Kidney (tissue), 14 donors: ENCODE measurements around the gene DLG5. TPM values are rescaled to one million over a fixed set of nuclear protein-coding genes. Genes with fewer than 3 reads are reported as not detected.
"Not testable (repeated sequence)": the region's sequence is repeated elsewhere in the genome, so short reads cannot be mapped to it uniquely, and the experiment has no call there.

Experiments used
- DNase-seq, 5 donors: peaks; one replicate each; pipeline ENCODE4 v3.0.0-alpha.2; 2013 to 2020
- FAIRE-seq: peaks from 2 replicates; lab custom pipeline; 2012; peaks lifted over from hg19 to GRCh38; lab: Jason Lieb, UNC
- H3K27ac ChIP-seq, 2 donors: one replicate each; pipeline ENCODE4 v1.7.0; 2013; ENCODE audit warnings: low read depth in 2 of 2, low read length in 2 of 2, inconsistent platforms in 1 of 2
- H3K27me3 ChIP-seq: one replicate; pipeline ENCODE4 v1.7.1; 2013; ENCODE audit warnings: low read length, inconsistent platforms; ENCODE audit not compliant: control insufficient read depth, insufficient read depth
- H3K36me3 ChIP-seq, 3 donors: one replicate each; pipeline versions ENCODE4 v1.7.0 to v1.7.1; 2013; ENCODE audit warnings: low read length in 3 of 3, control low read depth in 1 of 3, inconsistent platforms in 1 of 3; ENCODE audit not compliant: insufficient read depth in 3 of 3, control insufficient read depth in 2 of 3
- H3K4me1 ChIP-seq, 3 donors: one replicate each; pipeline versions ENCODE4 v1.7.0 to v1.7.1; 2013; ENCODE audit warnings: low read length in 3 of 3, inconsistent platforms in 1 of 3, low read depth in 1 of 3; ENCODE audit not compliant: control insufficient read depth in 2 of 3, insufficient read depth in 2 of 3
- H3K4me3 ChIP-seq, 3 donors: one replicate each; pipeline versions ENCODE4 v1.7.0 to v1.8.1; 2013; ENCODE audit warnings: low read length in 3 of 3, control low read depth in 1 of 3, inconsistent platforms in 1 of 3
- H3K9ac ChIP-seq, 3 donors: one replicate each; pipeline versions ENCODE4 v1.7.0 to v1.7.1; 2013; ENCODE audit warnings: low read length in 3 of 3, control low read depth in 1 of 3, inconsistent platforms in 1 of 3
- H3K9me3 ChIP-seq, 3 donors: one replicate each; pipeline versions ENCODE4 v1.7.0 to v1.7.1; 2013; ENCODE audit warnings: low read length in 3 of 3, control low read depth in 1 of 3, inconsistent platforms in 1 of 3; ENCODE audit not compliant: control insufficient read depth in 2 of 3, insufficient read depth in 1 of 3
- CTCF ChIP-seq: IDR thresholded peaks from 3 replicates; pipeline ENCODE4 v1.5.1; 2012; ENCODE audit warnings: mild to moderate bottlenecking, moderate library complexity, borderline replicate concordance; ENCODE audit not compliant: insufficient read depth; ENCODE audit errors: extremely low read depth
- intact Hi-C: fragments of 100-400 bp; cut with DNase I; formaldehyde crosslinking; loops from one replicate; pipeline ENCODE4 v1.11.1; 2022
- polyA plus RNA-seq: library from polyadenylated mRNA; stranded (reverse); fragments of 350-450 nt; fragmentation: Illumina TruSeq; extraction: RNeasy Lipid Tissue Mini Kit (QIAGEN cat#74804); gene quantifications from one replicate; pipeline ENCODE4 v1.2.3, GENCODE V29; 2014; ENCODE audit warnings: low read depth, low replicate concordance; ENCODE audit not compliant: insufficient read depth
- total RNA-seq: library from RNA; stranded (reverse); fragmentation: NEBNext Ultra II Directional; extraction: Animal tissue kit (Norgen Biotek cat#: 25700); gene quantifications from one replicate; pipeline ENCODE4 v1.2.1, GENCODE V29; 2021
- donor health status: control.
- donor health status: control.
- donor health status: control.
- donor health status: control.
- donor health status: control.
- donor health status: DM: yes; HTN: yes; CAD: no.
- donor health status: Normal renal cell carcinoma (clear cell type).

DLG5 gene
- total and polyA plus RNA-seq, 2 donors from 2014 or later, result 5.4 to 30.0 TPM

GRCh38 chr10:77770081-77770867, 156.3 kb downstream of the DLG5 start:
- DNase-seq (no peak), FAIRE-seq (no peak)
- intact Hi-C loops, result no loop called here
- no peak overlapping the region for H3K9ac ChIP-seq
- TF ChIP-seq CTCF, result no peak
- no peaks in the 10 kb centered on the region for H3K36me3 ChIP-seq
- no peak overlapping the region for H3K4me3 ChIP-seq
- no peaks in the 10 kb centered on the region for H3K9me3 ChIP-seq
- no peaks in the 10 kb centered on the region for H3K27me3 ChIP-seq
- H3K27ac ChIP-seq, result no peak overlapping the region
- H3K4me1 ChIP-seq, result peaks cover 0 to 2% (median 0%) of the 10 kb centered on the region in 3 donors

DNA sequence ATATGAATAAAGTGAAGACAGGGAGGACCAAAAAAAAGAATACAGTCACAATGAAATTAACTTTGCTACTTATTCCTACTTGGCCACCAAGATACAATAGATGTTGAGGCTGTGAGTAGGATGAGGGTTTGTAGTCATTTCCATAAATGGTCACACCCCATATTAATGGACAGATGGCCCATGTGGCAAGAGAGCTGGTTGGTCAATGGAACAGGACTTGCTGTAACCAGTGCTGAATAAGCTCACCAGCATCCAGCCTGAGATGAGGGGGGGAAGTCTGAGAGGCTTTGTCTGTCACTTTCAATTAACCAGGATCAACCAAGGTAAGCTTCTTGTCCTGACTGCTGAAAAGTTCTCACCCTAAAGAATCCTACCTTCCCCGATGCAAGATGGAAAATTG, 158.5 kb downstream of the DLG5 start:
- Histone ChIP-seq H3K4me1 (no peaks in the 10 kb centered on the region), H3K27ac (no peak overlapping the region), H3K9me3 (no peaks in the 10 kb centered on the region), H3K36me3 (no peaks in the 10 kb centered on the region), H3K27me3 (no peaks in the 10 kb centered on the region), H3K9ac (no peak overlapping the region), H3K4me3 (no peak overlapping the region)
- TF ChIP-seq CTCF, result no peak
- DNase-seq (no peak), FAIRE-seq (no peak)
- intact Hi-C loops, result no loop called here

DNA sequence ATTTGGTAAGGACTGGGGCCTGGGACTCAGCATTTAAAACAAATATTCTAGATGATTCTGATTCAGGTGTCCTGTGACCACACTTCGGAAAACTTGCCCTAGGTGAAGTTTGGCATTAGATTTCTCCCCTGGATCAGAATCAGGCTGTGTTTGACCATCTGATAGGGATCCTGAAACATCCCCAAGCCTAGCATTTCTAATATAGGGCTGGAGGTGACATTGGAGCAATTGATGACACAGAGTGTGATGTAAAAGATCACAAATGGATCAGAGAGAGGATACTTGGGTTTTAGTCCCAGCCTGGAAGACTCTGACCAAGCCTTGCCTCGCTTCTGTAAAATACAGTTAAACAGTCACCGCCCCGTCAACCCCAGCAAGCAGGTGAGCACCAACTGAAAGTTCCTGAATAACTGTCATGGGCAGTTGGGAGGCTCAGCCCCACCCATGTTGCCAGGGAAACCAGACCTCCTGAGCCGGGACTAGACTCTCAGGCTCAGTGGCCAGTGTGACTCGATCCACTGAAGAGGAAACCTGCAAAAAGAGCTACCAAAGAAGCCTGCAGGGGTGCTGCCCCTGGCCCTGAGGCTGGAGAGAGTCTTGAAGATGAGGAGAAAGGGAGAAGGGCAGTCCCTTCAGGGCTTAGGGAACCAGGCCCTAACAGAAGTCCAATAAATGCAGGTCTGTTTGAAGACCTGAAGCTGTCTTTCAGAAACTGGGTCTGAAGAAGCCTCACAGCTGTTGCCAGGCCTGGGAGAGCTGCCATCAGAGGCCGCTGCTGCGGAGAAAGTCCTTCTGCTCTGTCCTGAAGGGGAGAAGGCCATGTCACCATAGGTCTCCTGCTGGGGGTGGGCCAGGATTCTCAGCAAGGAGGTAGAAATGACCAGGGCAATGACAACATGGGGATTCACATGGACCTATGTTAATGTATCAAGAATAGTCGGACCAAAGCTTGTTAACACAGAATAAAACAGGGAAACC, 162.8 kb downstream of the DLG5 start:
- TF ChIP-seq CTCF, result no peak
- no peak overlapping the region for H3K9ac ChIP-seq
- H3K4me1 ChIP-seq, result no peaks in the 10 kb centered on the region
- no peak overlapping the region for H3K4me3 ChIP-seq
- no peaks in the 10 kb centered on the region for H3K27me3 ChIP-seq
- FAIRE-seq (no peak), DNase-seq (peak in 4 of 5 donors; percentile 24 to 49 (median 38))
- no peaks in the 10 kb centered on the region for H3K36me3 ChIP-seq
- intact Hi-C loops, result no loop called here
- H3K27ac ChIP-seq, result no peak overlapping the region
- no peaks in the 10 kb centered on the region for H3K9me3 ChIP-seq

GRCh38 chr10:77758406-77758805, 168.1 kb downstream of the DLG5 start:
- H3K4me3 ChIP-seq, intact Hi-C loops, H3K9ac ChIP-seq, H3K27me3 ChIP-seq, H3K27ac ChIP-seq, H3K9me3 ChIP-seq, FAIRE-seq, H3K4me1 ChIP-seq, DNase-seq, H3K36me3 ChIP-seq: not testable (repeated sequence)
